ENCODE results near the gene RAB11A. TPM values are rescaled to one million over a fixed set of nuclear protein-coding genes. Genes with fewer than 3 reads are reported as not detected.

The RAB11A gene
- total and polyA plus RNA-seq, 9 of the 15 experiments (the other 6 are each of a cell fraction or from before 2014, with no cell fraction given) = 129 to 369 (median 245) TPM

DNA sequence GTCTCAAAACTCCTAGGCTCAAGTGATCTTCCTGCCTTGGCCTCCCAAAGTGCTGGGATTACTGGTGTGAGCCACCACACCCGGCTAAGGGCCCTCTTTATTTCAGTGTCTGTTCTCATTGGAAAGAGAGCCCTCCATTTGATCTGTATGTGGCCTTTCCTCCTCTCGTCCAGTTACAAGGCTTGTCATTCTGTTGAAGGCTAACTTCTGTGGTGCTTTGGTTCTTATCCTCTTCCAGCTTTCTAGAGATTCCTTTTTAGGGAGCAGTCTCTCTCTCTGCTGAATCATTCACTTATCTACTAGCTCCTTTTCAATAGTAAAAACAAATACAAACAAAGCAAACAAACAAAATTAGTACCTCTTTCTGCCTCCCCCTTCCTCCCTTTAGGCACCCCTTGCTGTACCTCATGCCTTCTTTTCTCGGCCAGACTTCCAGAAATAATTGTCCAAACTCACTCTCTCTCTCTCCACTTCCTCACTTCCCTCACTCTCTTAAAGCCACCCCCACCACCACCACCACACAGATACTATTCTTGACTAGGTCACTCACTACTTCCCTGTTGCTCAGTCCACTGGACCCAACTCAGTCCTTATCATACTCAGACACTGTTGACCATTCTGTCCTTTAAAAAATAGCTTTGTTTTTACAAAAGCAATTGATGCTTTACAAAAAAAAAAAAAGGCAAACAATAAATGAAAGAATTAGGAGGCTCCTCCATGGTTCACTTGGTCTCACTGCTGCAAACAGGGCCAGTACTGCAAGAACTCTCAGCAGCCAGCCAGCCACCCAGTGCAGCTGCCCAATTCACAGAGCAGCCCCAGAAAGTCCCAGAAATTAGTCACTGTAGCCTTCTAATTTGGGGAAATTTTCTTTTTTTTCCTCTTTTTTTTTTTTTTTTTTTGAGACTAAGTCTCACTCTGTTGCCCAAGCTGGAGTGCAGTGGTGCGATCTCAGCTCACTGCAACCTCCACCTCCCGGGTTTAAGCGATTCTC, 31.7 kb upstream of the RAB11A start (continued):
- TF ChIP-seq, protein P1, sequence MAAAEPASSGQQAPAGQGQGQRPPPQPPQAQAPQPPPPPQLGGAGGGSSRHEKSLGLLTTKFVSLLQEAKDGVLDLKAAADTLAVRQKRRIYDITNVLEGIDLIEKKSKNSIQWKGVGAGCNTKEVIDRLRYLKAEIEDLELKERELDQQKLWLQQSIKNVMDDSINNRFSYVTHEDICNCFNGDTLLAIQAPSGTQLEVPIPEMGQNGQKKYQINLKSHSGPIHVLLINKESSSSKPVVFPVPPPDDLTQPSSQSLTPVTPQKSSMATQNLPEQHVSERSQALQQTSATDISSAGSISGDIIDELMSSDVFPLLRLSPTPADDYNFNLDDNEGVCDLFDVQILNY (CRISPR knock-in tag; IDR thresholded peaks at IDR 0.05) = no peak
- TF ChIP-seq NFIX (CRISPR knock-in tag; IDR thresholded peaks at IDR 0.05; ENCODE audit: low read depth) (no peak), NR4A1 (CRISPR knock-in tag; IDR thresholded peaks at IDR 0.05) (no peak), NR4A1 (tag; IDR thresholded peaks at IDR 0.05) (peak; percentile 77; the same call in 1 of the 2 replicates), KAT8 (IDR thresholded peaks at IDR 0.05; ENCODE audit: low read depth) (no peak), PHB2 (IDR thresholded peaks at IDR 0.05; ENCODE audit: low read depth) (no peak), MXI1 (IDR thresholded peaks at IDR 0.05; ENCODE audit: low read depth, low read length) (no peak), NFYB (IDR thresholded peaks at IDR 0.05; ENCODE audit: extremely low read depth, insufficient read length) (no peak), NFIC (IDR thresholded peaks at IDR 0.05) (no peak), ZNF217 (CRISPR knock-in tag; IDR thresholded peaks at IDR 0.05) (no peak), GATAD2B (IDR thresholded peaks at IDR 0.05; ENCODE audit: borderline replicate concordance) (no peak), PML (IDR thresholded peaks at IDR 0.05; ENCODE audit: low read length) (no peak; the same call in 1 of the 2 replicates), HDAC3 (IDR thresholded peaks at IDR 0.05; ENCODE audit: borderline replicate concordance, partially characterized antibody) (peak; percentile 23), ZEB2 (IDR thresholded peaks at IDR 0.05) (peak; percentile 82), POLR2G (IDR thresholded peaks at IDR 0.05; ENCODE audit: low read depth, low read length) (no peak), ZNF316 (IDR thresholded peaks at IDR 0.05) (peak; percentile 90), RBM14 (IDR thresholded peaks at IDR 0.05; ENCODE audit: borderline replicate concordance, insufficient read depth, low read depth, low read length) (no peak), ZNF583 (CRISPR knock-in tag; IDR thresholded peaks at IDR 0.05) (no peak)
- TF ChIP-seq, protein P2, sequence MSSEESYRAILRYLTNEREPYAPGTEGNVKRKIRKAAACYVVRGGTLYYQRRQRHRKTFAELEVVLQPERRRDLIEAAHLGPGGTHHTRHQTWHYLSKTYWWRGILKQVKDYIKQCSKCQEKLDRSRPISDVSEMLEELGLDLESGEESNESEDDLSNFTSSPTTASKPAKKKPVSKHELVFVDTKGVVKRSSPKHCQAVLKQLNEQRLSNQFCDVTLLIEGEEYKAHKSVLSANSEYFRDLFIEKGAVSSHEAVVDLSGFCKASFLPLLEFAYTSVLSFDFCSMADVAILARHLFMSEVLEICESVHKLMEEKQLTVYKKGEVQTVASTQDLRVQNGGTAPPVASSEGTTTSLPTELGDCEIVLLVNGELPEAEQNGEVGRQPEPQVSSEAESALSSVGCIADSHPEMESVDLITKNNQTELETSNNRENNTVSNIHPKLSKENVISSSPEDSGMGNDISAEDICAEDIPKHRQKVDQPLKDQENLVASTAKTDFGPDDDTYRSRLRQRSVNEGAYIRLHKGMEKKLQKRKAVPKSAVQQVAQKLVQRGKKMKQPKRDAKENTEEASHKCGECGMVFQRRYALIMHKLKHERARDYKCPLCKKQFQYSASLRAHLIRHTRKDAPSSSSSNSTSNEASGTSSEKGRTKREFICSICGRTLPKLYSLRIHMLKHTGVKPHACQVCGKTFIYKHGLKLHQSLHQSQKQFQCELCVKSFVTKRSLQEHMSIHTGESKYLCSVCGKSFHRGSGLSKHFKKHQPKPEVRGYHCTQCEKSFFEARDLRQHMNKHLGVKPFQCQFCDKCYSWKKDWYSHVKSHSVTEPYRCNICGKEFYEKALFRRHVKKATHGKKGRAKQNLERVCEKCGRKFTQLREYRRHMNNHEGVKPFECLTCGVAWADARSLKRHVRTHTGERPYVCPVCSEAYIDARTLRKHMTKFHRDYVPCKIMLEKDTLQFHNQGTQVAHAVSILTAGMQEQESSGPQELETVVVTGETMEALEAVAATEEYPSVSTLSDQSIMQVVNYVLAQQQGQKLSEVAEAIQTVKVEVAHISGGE (CRISPR knock-in tag; IDR thresholded peaks at IDR 0.05) = peak in 1 of 3 experiments; percentile 70; a peak in 2 of 6 replicates
- TF ChIP-seq, protein P3, sequence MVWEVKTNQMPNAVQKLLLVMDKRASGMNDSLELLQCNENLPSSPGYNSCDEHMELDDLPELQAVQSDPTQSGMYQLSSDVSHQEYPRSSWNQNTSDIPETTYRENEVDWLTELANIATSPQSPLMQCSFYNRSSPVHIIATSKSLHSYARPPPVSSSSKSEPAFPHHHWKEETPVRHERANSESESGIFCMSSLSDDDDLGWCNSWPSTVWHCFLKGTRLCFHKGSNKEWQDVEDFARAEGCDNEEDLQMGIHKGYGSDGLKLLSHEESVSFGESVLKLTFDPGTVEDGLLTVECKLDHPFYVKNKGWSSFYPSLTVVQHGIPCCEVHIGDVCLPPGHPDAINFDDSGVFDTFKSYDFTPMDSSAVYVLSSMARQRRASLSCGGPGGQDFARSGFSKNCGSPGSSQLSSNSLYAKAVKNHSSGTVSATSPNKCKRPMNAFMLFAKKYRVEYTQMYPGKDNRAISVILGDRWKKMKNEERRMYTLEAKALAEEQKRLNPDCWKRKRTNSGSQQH (CRISPR knock-in tag; IDR thresholded peaks at IDR 0.05) = peak; percentile 73; the same call in 1 of the 2 replicates

Data from K562 (cell line).